HG02798 (cell line): ENCODE data around the gene FGD3.
A peak's percentile ranks its signal among the peaks of the same experiment; 100 is the strongest.

Experiments
- ATAC-seq: cut with Tn5 transposase; IDR thresholded peaks from one replicate; pipeline ENCODE4 v1.9.1; 2021; ENCODE audit warnings: mild to moderate bottlenecking; ENCODE audit not compliant: unreplicated experiment, poor library complexity

Gene FGD3

GRCh38 chr9:93064392-93065134 is 117.2 kb downstream of the FGD3 start:
- peak; percentile 92 for ATAC-seq

- ATAC-seq = no peak
Observed at GRCh38 chr9:93065135-93065720, 117.9 kb downstream of the FGD3 start.

- no peak for ATAC-seq
Observed at GRCh38 chr9:93066978-93067603, 119.8 kb downstream of the FGD3 start.

GRCh38 chr9:93068956-93069355 is 121.6 kb downstream of the FGD3 start:
- no peak for ATAC-seq

GRCh38 chr9:93071464-93071863 is 124.1 kb downstream of the FGD3 start:
- no peak for ATAC-seq

GRCh38 chr9:93072383-93072795 is 125.1 kb downstream of the FGD3 start:
- no peak for ATAC-seq

- ATAC-seq = no peak
Observed at GRCh38 chr9:93076101-93076791, 128.9 kb downstream of the FGD3 start.

GRCh38 chr9:93076792-93077128 is 129.4 kb downstream of the FGD3 start:
- no peak for ATAC-seq

GRCh38 chr9:93077367-93077766 is 130.0 kb downstream of the FGD3 start:
- ATAC-seq = no peak

GRCh38 chr9:93077811-93078210 is 130.5 kb downstream of the FGD3 start:
- ATAC-seq = no peak

- no peak for ATAC-seq
Observed at GRCh38 chr9:93079371-93079770, 132.0 kb downstream of the FGD3 start.

GRCh38 chr9:93080406-93080805 is 133.1 kb downstream of the FGD3 start:
- ATAC-seq = no peak

- ATAC-seq = no peak
Observed at GRCh38 chr9:93081081-93081529, 133.8 kb downstream of the FGD3 start.

GRCh38 chr9:93081931-93082330 is 134.6 kb downstream of the FGD3 start:
- no peak for ATAC-seq

- ATAC-seq = no peak
Observed at GRCh38 chr9:93082841-93083411, 135.6 kb downstream of the FGD3 start.

- no peak for ATAC-seq
Observed at GRCh38 chr9:93083592-93084470, 136.5 kb downstream of the FGD3 start.

GRCh38 chr9:93084471-93084881 is 137.2 kb downstream of the FGD3 start:
- ATAC-seq = no peak

GRCh38 chr9:93085676-93086075 is 138.4 kb downstream of the FGD3 start:
- no peak for ATAC-seq
